ENCODE results near the gene IGFL3.

Gene IGFL3

GRCh38 chr19:46076031-46076880, 48.2 kb downstream of the IGFL3 start:
- no peak for DNase-seq

DNA sequence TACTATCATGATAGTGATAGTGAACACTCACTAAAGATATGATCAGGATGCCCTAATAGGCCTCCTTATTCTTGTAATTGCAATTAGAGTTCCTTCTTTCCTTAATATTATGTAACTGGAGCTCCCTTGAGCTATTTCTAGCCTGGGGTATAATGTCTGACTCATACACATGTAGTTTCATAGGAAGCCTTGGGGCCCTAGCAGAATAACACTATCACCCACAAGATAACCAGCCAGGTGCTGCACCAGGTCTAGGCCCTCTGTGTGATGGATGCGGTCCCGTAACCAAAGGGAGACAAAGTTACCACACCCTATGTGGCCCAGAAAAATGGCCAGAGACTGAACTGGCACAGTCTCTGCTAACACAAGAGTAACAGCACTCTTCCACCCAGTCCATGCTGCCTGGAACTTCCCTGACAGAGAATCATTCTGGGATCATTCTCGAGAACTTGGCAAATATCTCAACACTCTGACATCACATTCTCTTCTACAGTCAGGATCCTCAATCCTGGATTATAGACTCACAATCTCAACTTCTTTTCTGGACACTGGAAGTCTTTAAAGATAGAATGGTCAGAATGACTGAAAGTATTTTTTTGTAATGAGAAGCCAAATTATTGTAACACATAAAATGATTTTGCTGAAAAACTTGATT, 51.1 kb downstream of the IGFL3 start:
- no peak for DNase-seq
